K562 (cell line): ENCODE data around the gene NUPR1. TPM values are rescaled to one million over a fixed set of nuclear protein-coding genes. Genes with fewer than 3 reads are reported as not detected.

Experiments used
- ATAC-seq: fragments of 200-7000 bp; cut with Tn5 transposase; 3 replicates; pipeline ENCODE4 v1.9.1; 2020; ENCODE audit warnings: moderate library complexity
- BruUV-seq: library from RNA; stranded (reverse); fragments of 400-500 nt; replicated peaks from 2 replicates; lab custom pipeline; 2021; lab: Mats Ljungman, UMichigan
- CTCF ChIA-PET: fragments of 300-600 bp; formaldehyde crosslinking; extraction: SDS; loops from one replicate; lab custom pipeline; 2021; ENCODE audit warnings: low intra/inter-chr PET ratio; lab: Yijun Ruan, JAX
- POLR2A ChIA-PET: fragments of 300-600, 350-650 bp; sonication (Branson Sonifier 250); formaldehyde crosslinking; extraction: SDS; loops from one replicate; lab custom pipeline; 2021; ENCODE audit warnings: antibody characterized with exemption, inconsistent platforms; lab: Yijun Ruan, JAX
- DNase-seq, 4 experiments: peaks; one replicate each; pipeline versions ENCODE4 v3.0.0 to v3.0.0-alpha.2; 2011 to 2018; ENCODE audit warnings: low spot score in 3 of 4, mixed read lengths in 3 of 4; ENCODE audit errors: extremely low read depth in 1 of 4
- FAIRE-seq: peaks from 2 replicates; lab custom pipeline; 2011; peaks lifted over from hg19 to GRCh38; lab: Jason Lieb, UNC
- H2AFZ ChIP-seq: 2 replicates; pipeline ENCODE4 v1.6.0; 2011; ENCODE audit warnings: low read depth, low read length, control low read depth, inconsistent platforms
- H3K27ac ChIP-seq: fragments of 200-600 bp; 3 replicates; pipeline ENCODE4 v1.8.0; 2011; ENCODE audit warnings: low read depth, mild to moderate bottlenecking, control low read depth, inconsistent platforms, low read length, moderate library complexity, mixed read lengths; ENCODE audit errors: extremely low read depth
- H3K27me3 ChIP-seq, 2 experiments: fragments of 300-600 bp in 1 of 2; 2 replicates in 1 of 2; 3 replicates in 1 of 2; pipeline versions ENCODE4 v1.6.0 to v1.8.0; 2011; ENCODE audit warnings: inconsistent platforms in 2 of 2, low read length in 2 of 2, mild to moderate bottlenecking in 1 of 2, mixed read lengths in 1 of 2, moderate library complexity in 1 of 2; ENCODE audit not compliant: control insufficient read depth in 2 of 2, insufficient read depth in 2 of 2
- H3K36me3 ChIP-seq: fragments of 300-600 bp; 3 replicates; pipeline ENCODE4 v1.8.0; 2011; ENCODE audit warnings: mild to moderate bottlenecking, low read length, inconsistent platforms; ENCODE audit not compliant: control insufficient read depth, insufficient read depth
- H3K4me1 ChIP-seq, 2 experiments: fragments of 200-600 bp in 1 of 2; replicated peaks in 1 of 2; 2 replicates in 1 of 2; 3 replicates in 1 of 2; pipeline versions ENCODE4 v1.5.1 to v1.8.0; 2011; ENCODE audit warnings: inconsistent platforms in 2 of 2, low read length in 2 of 2, mild to moderate bottlenecking in 1 of 2, mixed read lengths in 1 of 2, moderate library complexity in 1 of 2; ENCODE audit not compliant: control insufficient read depth in 2 of 2, insufficient read depth in 2 of 2
- H3K4me2 ChIP-seq: 2 replicates; pipeline ENCODE4 v1.6.1; 2011; ENCODE audit warnings: low read length, control low read depth, inconsistent platforms, mixed read lengths; ENCODE audit not compliant: insufficient read depth
- H3K4me3 ChIP-seq: fragments of 200-600 bp; sonication (generic), shearing (Covaris generic); 2 replicates; pipeline ENCODE4 v1.5.1; 2016; ENCODE audit warnings: control low read depth, inconsistent platforms
- H3K79me2 ChIP-seq: fragments of 200-600 bp; 3 replicates; pipeline ENCODE4 v1.8.0; 2011; ENCODE audit warnings: low read length, inconsistent platforms; ENCODE audit not compliant: control insufficient read depth, insufficient read depth
- H3K9ac ChIP-seq, 2 experiments: 2 replicates each; pipeline versions ENCODE4 v1.6.0 to v1.6.1; 2011; ENCODE audit warnings: low read depth in 2 of 2, low read length in 2 of 2, control low read depth in 1 of 2, inconsistent platforms in 1 of 2, mild to moderate bottlenecking in 1 of 2, mixed read lengths in 1 of 2; ENCODE audit not compliant: insufficient read depth in 1 of 2
- H3K9me1 ChIP-seq: one replicate; pipeline ENCODE4 v1.6.0; 2011; ENCODE audit warnings: inconsistent platforms, mild to moderate bottlenecking, low read length, moderate library complexity; ENCODE audit not compliant: control insufficient read depth, insufficient read depth
- H3K9me3 ChIP-seq: replicated peaks from 2 replicates; pipeline ENCODE4 v1.5.1; 2011; ENCODE audit warnings: low read depth, low read length, inconsistent platforms; ENCODE audit not compliant: control insufficient read depth, insufficient read depth
- H4K20me1 ChIP-seq: replicated peaks from 2 replicates; pipeline ENCODE4 v1.6.1; 2011; ENCODE audit warnings: low read length, inconsistent platforms, mixed read lengths; ENCODE audit not compliant: control insufficient read depth, insufficient read depth
- BHLHE40 ChIP-seq: IDR thresholded peaks from 2 replicates; pipeline ENCODE4 v1.6.1; 2011; ENCODE audit warnings: low read length, improper control_type of control experiment
- FOXJ2 ChIP-seq: fragments of 200-800 bp; sonication (Bioruptor generic); IDR thresholded peaks from 2 replicates; pipeline ENCODE4 v1.6.1; 2016; ENCODE audit warnings: missing genetic modification characterization, missing compliant biosample characterization
- HMBOX1 ChIP-seq: sonication (generic); IDR thresholded peaks from 2 replicates; pipeline ENCODE4 v1.6.1; 2016
- RBM17 ChIP-seq: fragments of 200-400 bp; formaldehyde crosslinking; IDR thresholded peaks from 2 replicates; pipeline ENCODE4 v1.6.1; 2017; ENCODE audit warnings: low read depth, mild to moderate bottlenecking, low read length, borderline replicate concordance
- ZC3H8 ChIP-seq: fragments of 450-650 bp; IDR thresholded peaks from 2 replicates; pipeline ENCODE4 v1.6.1; 2017
- WGBS: fragments of 100-300 bp; shearing (Covaris generic); methylation state at CpG from one replicate; pipeline ENCODE4 v1.1.6; 2016; ENCODE audit warnings: low coverage, mixed read lengths; ENCODE audit not compliant: insufficient coverage; ENCODE audit errors: missing lambda C conversion rate; 5-methylcytosine and 5-hydroxymethylcytosine counted together
- in situ Hi-C: fragments of 300-500 bp; cut with MboI; formaldehyde crosslinking; loops from 4 replicates; pipeline ENCODE4 v1.15.0; 2018; ENCODE audit warnings: inconsistent platforms, mixed read lengths
- intact Hi-C: fragments of 100-400 bp; cut with micrococcal nuclease; formaldehyde crosslinking; loops from 2 replicates; pipeline ENCODE4 v1.14.2; 2022
- polyA plus RNA-seq, 8 experiments: library from polyadenylated mRNA; depleted of rRNA in 4 of 8; stranded (reverse) in 5 of 8; unstranded in 3 of 8; fragments of >200 nt; fragmentation: Nextera tagmentation in 2 of 8; fragmentation: Illumina TruSeq in 1 of 8; extraction: Ambion mirVana in 2 of 8; extraction: Trizol in 1 of 8; gene quantifications; 2 replicates each; pipeline versions ENCODE4 v1.2.1 to v1.2.3, GENCODE V29; 2011 to 2014; ENCODE audit warnings: inconsistent platforms in 1 of 8, missing spikeins in 1 of 8
- total RNA-seq, 7 experiments: library from RNA; depleted of rRNA in 6 of 7; stranded (reverse); fragments of >200 nt in 6 of 7; fragmentation: Illumina TruSeq in 2 of 7; extraction: Trizol in 2 of 7; gene quantifications; 2 replicates each; pipeline versions ENCODE4 v1.2.1 to v1.2.3, GENCODE V29; 2011 to 2021; ENCODE audit warnings: low replicate concordance in 1 of 7

Gene NUPR1
- total and polyA plus RNA-seq, 9 of the 15 experiments (the other 6 are each of a cell fraction or from before 2014, with no cell fraction given), result 0.07 to 1.5 (median 0.27) TPM

DNA sequence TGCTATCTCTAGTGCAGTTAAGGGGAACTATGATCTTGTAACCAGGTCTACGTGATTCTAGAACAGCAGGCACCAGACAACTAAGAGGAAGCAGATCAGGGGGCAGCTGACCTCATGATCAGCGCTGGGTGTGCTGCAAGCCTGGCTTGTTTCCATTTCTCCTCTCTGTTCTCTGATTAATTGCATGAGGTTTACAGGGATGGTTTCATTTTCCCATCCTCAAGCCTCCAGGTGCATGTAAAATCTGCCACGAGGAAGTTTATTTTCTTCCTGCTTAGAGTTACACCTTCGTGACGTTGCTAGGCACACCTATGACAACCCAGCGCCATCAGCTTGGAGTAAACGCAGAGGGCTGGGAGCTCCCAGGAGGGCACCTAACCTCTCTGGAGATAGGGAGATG, 4.3 kb upstream of the NUPR1 start:
- no peak overlapping the region for H3K4me2 ChIP-seq
- no peak for DNase-seq
- no peak for FAIRE-seq

More for the DNA sequence above, 4.3 kb upstream of the NUPR1 start:
- H3K9me3 ChIP-seq, result no peaks in the 10 kb centered on the region
- no peaks in the 10 kb centered on the region for H4K20me1 ChIP-seq
- intact Hi-C loops, result no loop called here
- H3K9ac ChIP-seq, result no peak overlapping the region
- no peak overlapping the region for H3K4me3 ChIP-seq
- 17% methylated on average over 7 of the region's 7 CpGs for WGBS
- H3K27me3 ChIP-seq, result peaks cover 0 to 17% of the 10 kb centered on the region in 2 experiments; a peak in 4 of 5 replicates
- H3K9me1 ChIP-seq, result no peaks in the 10 kb centered on the region
- no peaks in the 10 kb centered on the region for H3K79me2 ChIP-seq
- H3K4me1 ChIP-seq, result peaks cover 9 to 14% of the 10 kb centered on the region in 2 experiments; a peak in 4 of 5 replicates
- in situ Hi-C loops, result loop anchor here (25.0 kb wide), 2 partner anchors 169 to 944 kb away; partner anchors contain the start of gene EIF3C
- POLR2A ChIA-PET, result no interaction called here
- TF ChIP-seq HMBOX1 (peak; percentile 17; the same call in 1 of the 2 replicates), BHLHE40 (peak; percentile 21; the same call in 1 of the 2 replicates), ZC3H8 (no peak), FOXJ2 (tag) (0 out of 2 replicates have a peak, but pooled peaks have one; percentile 20), RBM17 (no peak)
- BruUV-seq, result no TSS peak
- no peak for ATAC-seq
- H2AFZ ChIP-seq, result peak overlapping the region; percentile 45; the same call in 1 of the 2 replicates
- no peak overlapping the region for H3K27ac ChIP-seq
- H3K36me3 ChIP-seq, result no peaks in the 10 kb centered on the region
- CTCF ChIA-PET, result no interaction called here
